Stimulated activated CD4-positive, alpha-beta T cell treated with anti-CD3 and anti-CD28 coated beads, TNF-alpha, amount 100 ng/mL, for 24 hours (primary cell): ENCODE data around the gene ATF1.
"Not testable (repeated sequence)": the region's sequence is repeated elsewhere in the genome, so short reads cannot be mapped to it uniquely, and the experiment has no call there.

ENCODE experiments used
- DNase-seq, 3 experiments: peaks; one replicate each; pipeline ENCODE4 v3.0.0-alpha.2; 2020; ENCODE audit warnings: low read depth in 3 of 3

The ATF1 gene

GRCh38 chr12:50751948-50752721 lies 11.8 kb upstream of the ATF1 start:
- no peak for DNase-seq

GRCh38 chr12:50753232-50753769 lies 10.6 kb upstream of the ATF1 start:
- no peak for DNase-seq

- peak in 2 of 3 experiments; percentile 28 to 58 for DNase-seq
Measured at GRCh38 chr12:50764286-50765094, 589 bp downstream of the ATF1 start.

- peak in 2 of 3 experiments; percentile 16 to 27 for DNase-seq
Measured at GRCh38 chr12:50765095-50765911, 1.4 kb downstream of the ATF1 start.

- no peak for DNase-seq
Measured at GRCh38 chr12:50768391-50768790, 4.5 kb downstream of the ATF1 start.

GRCh38 chr12:50768813-50769212 lies 4.9 kb downstream of the ATF1 start:
- not testable (repeated sequence) for DNase-seq

- no peak for DNase-seq
Measured at GRCh38 chr12:50771409-50771808, 7.5 kb downstream of the ATF1 start.

- no peak for DNase-seq
Measured at GRCh38 chr12:50772470-50772869, 8.6 kb downstream of the ATF1 start.

- no peak for DNase-seq
Measured at GRCh38 chr12:50772877-50773276, 9.0 kb downstream of the ATF1 start.

GRCh38 chr12:50775251-50775650 lies 11.3 kb downstream of the ATF1 start:
- DNase-seq = no peak

GRCh38 chr12:50776749-50777728 lies 13.1 kb downstream of the ATF1 start:
- DNase-seq = no peak

- no peak for DNase-seq
Measured at GRCh38 chr12:50778663-50779590, 15.0 kb downstream of the ATF1 start.

GRCh38 chr12:50780013-50780412 lies 16.1 kb downstream of the ATF1 start:
- no peak for DNase-seq

GRCh38 chr12:50784501-50784900 lies 20.6 kb downstream of the ATF1 start:
- no peak for DNase-seq

GRCh38 chr12:50785406-50786001 lies 21.6 kb downstream of the ATF1 start:
- no peak for DNase-seq

- DNase-seq = no peak
Measured at GRCh38 chr12:50786498-50787231, 22.8 kb downstream of the ATF1 start.

GRCh38 chr12:50787618-50788017 lies 23.7 kb downstream of the ATF1 start:
- DNase-seq = no peak

- DNase-seq = no peak
Measured at GRCh38 chr12:50788561-50788960, 24.7 kb downstream of the ATF1 start.
